ENCODE measurements around the gene SLC35A2. TPM values are rescaled to one million over a fixed set of nuclear protein-coding genes. Genes with fewer than 3 reads are reported as not detected.

The SLC35A2 gene
- total RNA-seq (2022; extraction: Qiagen RNA extraction; ENCODE audit: low read depth): 57.8 to 68.9 TPM (median 66.8 TPM) in 5 replicates

DNA sequence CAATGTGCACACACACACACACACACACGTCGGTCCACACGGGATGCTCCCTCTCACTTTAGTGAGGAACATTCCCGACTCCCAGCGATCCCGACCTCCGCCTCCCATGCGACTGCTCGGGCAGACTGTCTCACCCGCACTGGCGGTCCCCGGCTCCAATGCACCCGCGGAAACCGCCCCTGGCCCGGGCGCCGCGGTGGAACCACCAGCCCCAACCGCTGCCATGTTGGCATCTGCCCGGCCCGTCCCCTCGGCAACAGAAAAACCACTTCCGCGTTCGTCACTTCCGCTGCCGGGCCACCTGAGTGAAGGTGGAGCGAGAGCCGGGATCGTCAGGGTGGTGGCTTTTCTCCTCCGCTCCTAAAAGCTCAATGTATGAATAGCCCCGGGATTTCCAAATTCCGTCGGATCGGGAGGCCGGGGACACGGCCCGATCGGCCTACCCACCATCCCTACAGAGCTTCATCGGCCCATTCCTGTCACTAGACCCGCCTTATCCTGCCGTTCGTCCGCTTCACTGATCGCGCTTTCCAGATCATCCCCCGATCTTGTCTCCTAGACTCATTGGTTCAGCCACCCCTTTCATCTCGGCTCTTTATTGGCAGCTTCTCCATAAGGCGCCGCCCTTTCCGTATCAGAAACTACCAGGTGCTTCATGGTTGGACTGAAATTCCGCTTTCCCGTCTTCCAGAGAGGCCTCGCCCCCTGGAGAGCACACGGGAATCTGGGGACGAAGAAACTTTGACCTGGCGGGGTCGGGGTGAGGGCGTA, at the start of gene SLC35A2:
TSS of gene SLC35A2 (minus strand) at position 235 of the 771 bp plus-strand sequence. CDS start at position 225, 10 bp downstream.

DNA sequence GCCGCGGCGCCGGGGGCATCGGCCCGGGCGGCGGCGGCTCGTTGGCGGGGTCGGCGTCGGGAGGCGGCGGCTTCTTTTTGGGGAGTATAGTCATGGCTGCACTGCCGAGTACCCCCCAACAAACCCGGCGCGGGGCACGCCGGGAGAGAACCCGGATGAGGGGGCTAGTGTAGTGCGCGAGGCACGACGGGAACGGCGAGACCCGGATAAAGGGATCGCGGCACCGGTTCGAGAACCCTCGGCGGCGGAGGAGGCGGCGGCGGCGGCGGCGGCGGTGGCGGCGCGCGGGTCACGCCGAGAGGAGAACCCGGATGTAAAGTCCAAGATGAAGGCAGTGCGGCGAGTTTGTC, 46.0 kb upstream of the SLC35A2 start, which contains the start of gene OTUD5:
TSS of gene OTUD5 (minus strand) at position 131 of the 350 bp plus-strand sequence. CDS start at position 94, 37 bp downstream.

DNA sequence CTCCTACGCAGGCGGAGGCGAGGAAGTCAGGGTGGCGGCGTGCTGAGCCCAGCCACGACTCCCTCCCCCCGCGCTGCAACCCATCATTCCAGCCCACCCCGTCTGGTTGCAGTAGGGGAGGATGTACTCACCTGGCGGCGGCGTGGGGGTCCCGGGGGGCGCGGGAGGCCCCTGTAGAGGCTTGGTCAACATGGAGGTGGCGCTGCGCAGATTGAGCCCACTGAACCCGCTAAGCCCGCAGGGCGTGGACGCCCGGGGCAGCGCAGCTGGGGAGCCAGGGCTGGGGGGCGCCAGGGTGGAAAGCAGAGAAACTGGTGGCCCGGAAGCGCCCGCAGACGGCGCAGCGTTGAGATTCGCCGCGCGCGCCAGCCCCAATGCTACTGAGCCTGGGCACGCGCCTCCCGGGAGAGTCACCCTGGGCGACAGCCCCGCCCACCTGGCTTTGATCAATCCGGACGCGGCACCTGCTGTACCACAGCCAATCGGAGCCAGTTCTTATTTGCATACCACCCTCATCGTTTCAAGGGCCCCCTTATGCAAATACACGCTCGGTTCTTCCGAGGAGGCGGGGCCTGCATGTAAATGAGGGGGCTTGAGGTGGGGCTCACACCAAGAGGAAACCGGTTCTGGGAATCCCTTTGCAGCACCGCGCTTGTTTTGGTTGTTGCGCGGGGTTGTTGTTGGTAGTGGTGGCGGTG, 7.3 kb upstream of the SLC35A2 start, which contains the start of gene PIM2:
TSS of gene PIM2 (minus strand) at position 382 of the 698 bp plus-strand sequence. CDS start at position 192, 190 bp downstream.

DNA sequence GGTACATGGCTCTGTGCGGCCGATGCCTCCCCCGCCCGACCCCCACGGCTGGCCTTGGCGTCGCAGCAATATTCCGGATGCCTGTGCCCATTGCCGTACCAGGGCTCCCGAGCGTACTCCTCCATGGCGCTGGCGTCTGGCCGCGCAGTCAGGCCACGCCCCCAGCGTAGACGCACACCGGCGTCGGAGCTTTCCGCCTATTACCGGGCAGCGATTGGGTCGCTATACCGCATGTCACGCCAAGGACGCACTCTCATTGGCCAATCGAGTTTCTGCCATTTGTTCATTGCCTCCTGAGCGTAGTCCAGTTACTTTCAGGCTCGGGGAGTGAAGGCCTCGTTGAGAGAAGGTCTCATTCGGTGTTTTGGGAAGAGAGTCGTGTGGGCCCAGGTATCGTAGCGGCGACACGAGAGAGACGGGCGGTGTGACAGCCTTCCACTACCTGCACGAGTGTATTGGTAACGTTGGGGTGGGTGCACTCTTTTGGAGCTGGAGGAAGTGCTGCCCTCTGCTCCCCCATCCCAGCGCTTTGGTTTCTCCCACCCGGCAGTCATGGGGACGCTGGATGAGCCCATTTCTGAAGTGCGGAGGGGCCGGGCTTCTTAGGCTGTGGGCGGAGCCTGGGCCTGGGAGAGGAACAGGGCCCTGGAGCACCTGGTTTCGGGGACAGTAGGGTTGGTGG, 13.7 kb downstream of the SLC35A2 start, which contains the start of the genes PQBP1 and TIMM17B:
TSS of gene PQBP1 (plus strand) at position 306 of the 682 bp plus-strand sequence. CDS start 580 bp downstream, outside the sequence.
TSS of gene TIMM17B (minus strand) at position 144 of the 682 bp plus-strand sequence. CDS start at position 125, 19 bp downstream.

Other genes starting within 250 kb of the SLC35A2 start
- 0.09 to 0.39 TPM (median 0.18 TPM) in 5 replicates for gene WAS, start 227.8 kb downstream of the SLC35A2 start, total RNA-seq (2022; extraction: Qiagen RNA extraction; ENCODE audit: low read depth)
- 21.1 to 23.8 TPM (median 21.9 TPM) in 5 replicates for gene SUV39H1, start 214.9 kb downstream of the SLC35A2 start, total RNA-seq (2022; extraction: Qiagen RNA extraction; ENCODE audit: low read depth)
- gene GLOD5, start 149.9 kb downstream of the SLC35A2 start, total RNA-seq (2022; extraction: Qiagen RNA extraction; ENCODE audit: low read depth): not detected in 5 replicates
- gene GATA1, start 125.1 kb downstream of the SLC35A2 start, total RNA-seq (2022; extraction: Qiagen RNA extraction; ENCODE audit: low read depth): not detected in 5 replicates
- gene HDAC6, start 109.6 kb downstream of the SLC35A2 start, total RNA-seq (2022; extraction: Qiagen RNA extraction; ENCODE audit: low read depth): 25.5 to 31.5 TPM (median 30.2 TPM) in 5 replicates
- gene ERAS, start 85.1 kb downstream of the SLC35A2 start, total RNA-seq (2022; extraction: Qiagen RNA extraction; ENCODE audit: low read depth): 0.06 to 0.17 TPM (median 0.13 TPM) in 3 of 5 replicates, not detected in the others
- gene PCSK1N, start 76.0 kb downstream of the SLC35A2 start, total RNA-seq (2022; extraction: Qiagen RNA extraction; ENCODE audit: low read depth): 12.5 to 45.5 TPM (median 39.5 TPM) in 5 replicates
- 84.7 to 110 TPM (median 97.3 TPM) in 5 replicates for gene TIMM17B, start 13.9 kb downstream of the SLC35A2 start, total RNA-seq (2022; extraction: Qiagen RNA extraction; ENCODE audit: low read depth)
- gene PQBP1, start 13.7 kb downstream of the SLC35A2 start, total RNA-seq (2022; extraction: Qiagen RNA extraction; ENCODE audit: low read depth): 94.0 to 114 TPM (median 101 TPM) in 5 replicates
- gene PIM2, start 7.4 kb upstream of the SLC35A2 start, total RNA-seq (2022; extraction: Qiagen RNA extraction; ENCODE audit: low read depth): 9.4 to 11.6 TPM (median 10.2 TPM) in 5 replicates
- 56.9 to 67.2 TPM (median 63.1 TPM) in 5 replicates for gene OTUD5, start 46.0 kb upstream of the SLC35A2 start, total RNA-seq (2022; extraction: Qiagen RNA extraction; ENCODE audit: low read depth)
- 1.2 to 1.6 TPM (median 1.3 TPM) in 5 replicates for gene KCND1, start 60.2 kb upstream of the SLC35A2 start, total RNA-seq (2022; extraction: Qiagen RNA extraction; ENCODE audit: low read depth)
- gene GRIPAP1, start 90.6 kb upstream of the SLC35A2 start, total RNA-seq (2022; extraction: Qiagen RNA extraction; ENCODE audit: low read depth): 15.1 to 24.5 TPM (median 22.6 TPM) in 5 replicates
- gene TFE3, start 131.7 kb upstream of the SLC35A2 start, total RNA-seq (2022; extraction: Qiagen RNA extraction; ENCODE audit: low read depth): 49.6 to 63.0 TPM (median 61.3 TPM) in 5 replicates
- 2.7 to 4.6 TPM (median 3.9 TPM) in 5 replicates for gene CCDC120, start 147.4 kb upstream of the SLC35A2 start, total RNA-seq (2022; extraction: Qiagen RNA extraction; ENCODE audit: low read depth)
- 38.4 to 47.1 TPM (median 41.9 TPM) in 5 replicates for gene PRAF2, start 162.4 kb upstream of the SLC35A2 start, total RNA-seq (2022; extraction: Qiagen RNA extraction; ENCODE audit: low read depth)
- gene WDR45, start 168.2 kb upstream of the SLC35A2 start, total RNA-seq (2022; extraction: Qiagen RNA extraction; ENCODE audit: low read depth): 52.8 to 63.0 TPM (median 58.4 TPM) in 5 replicates
- gene GPKOW, start 212.1 kb upstream of the SLC35A2 start, total RNA-seq (2022; extraction: Qiagen RNA extraction; ENCODE audit: low read depth): 21.5 to 26.5 TPM (median 24.5 TPM) in 5 replicates

Measured in A549 treated with DMSO at 1 μM for 4 hours (cell line).